GM12864 (cell line): ENCODE data around the gene CACNA2D2.

Experiments used
- DNase-seq: peaks from one replicate; pipeline ENCODE4 v3.0.0-alpha.2; 2011; ENCODE audit warnings: low read depth
- H3K4me3 ChIP-seq: 2 replicates; pipeline ENCODE4 v1.5.1; 2011; ENCODE audit warnings: mild to moderate bottlenecking, low read depth, low read length, control low read depth
- TF ChIP-seq, protein P1 (sequence below): IDR thresholded peaks from 2 replicates; pipeline ENCODE4 v1.5.1; 2011; ENCODE audit warnings: low read depth, mild to moderate bottlenecking, moderate library complexity, low read length, control low read depth, inconsistent platforms; ENCODE audit errors: missing control alignments

The CACNA2D2 gene

DNA sequence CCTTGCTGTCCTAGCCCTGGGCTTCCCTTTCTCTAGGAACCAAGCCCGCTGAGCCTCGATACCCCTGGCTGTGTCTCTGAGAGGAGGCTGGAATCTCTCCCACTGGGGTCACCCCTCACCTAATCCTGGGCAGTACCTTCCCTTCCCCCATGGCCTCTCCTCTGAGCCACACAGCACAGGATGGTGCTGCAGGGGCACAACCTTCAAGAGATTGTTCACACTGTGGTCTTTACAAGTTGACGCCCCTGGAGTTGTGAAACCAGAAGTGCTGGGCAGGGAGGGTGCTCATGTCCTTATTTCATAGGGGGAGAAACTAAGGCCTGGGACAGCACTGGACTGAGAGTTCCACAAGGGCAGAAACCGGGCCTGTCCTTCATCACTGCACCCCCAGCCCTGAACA, 73.2 kb downstream of the CACNA2D2 start:
- no peak for DNase-seq
- H3K4me3 ChIP-seq, result no peak overlapping the region
- TF ChIP-seq, protein P1, sequence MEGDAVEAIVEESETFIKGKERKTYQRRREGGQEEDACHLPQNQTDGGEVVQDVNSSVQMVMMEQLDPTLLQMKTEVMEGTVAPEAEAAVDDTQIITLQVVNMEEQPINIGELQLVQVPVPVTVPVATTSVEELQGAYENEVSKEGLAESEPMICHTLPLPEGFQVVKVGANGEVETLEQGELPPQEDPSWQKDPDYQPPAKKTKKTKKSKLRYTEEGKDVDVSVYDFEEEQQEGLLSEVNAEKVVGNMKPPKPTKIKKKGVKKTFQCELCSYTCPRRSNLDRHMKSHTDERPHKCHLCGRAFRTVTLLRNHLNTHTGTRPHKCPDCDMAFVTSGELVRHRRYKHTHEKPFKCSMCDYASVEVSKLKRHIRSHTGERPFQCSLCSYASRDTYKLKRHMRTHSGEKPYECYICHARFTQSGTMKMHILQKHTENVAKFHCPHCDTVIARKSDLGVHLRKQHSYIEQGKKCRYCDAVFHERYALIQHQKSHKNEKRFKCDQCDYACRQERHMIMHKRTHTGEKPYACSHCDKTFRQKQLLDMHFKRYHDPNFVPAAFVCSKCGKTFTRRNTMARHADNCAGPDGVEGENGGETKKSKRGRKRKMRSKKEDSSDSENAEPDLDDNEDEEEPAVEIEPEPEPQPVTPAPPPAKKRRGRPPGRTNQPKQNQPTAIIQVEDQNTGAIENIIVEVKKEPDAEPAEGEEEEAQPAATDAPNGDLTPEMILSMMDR, result no peak

DNA sequence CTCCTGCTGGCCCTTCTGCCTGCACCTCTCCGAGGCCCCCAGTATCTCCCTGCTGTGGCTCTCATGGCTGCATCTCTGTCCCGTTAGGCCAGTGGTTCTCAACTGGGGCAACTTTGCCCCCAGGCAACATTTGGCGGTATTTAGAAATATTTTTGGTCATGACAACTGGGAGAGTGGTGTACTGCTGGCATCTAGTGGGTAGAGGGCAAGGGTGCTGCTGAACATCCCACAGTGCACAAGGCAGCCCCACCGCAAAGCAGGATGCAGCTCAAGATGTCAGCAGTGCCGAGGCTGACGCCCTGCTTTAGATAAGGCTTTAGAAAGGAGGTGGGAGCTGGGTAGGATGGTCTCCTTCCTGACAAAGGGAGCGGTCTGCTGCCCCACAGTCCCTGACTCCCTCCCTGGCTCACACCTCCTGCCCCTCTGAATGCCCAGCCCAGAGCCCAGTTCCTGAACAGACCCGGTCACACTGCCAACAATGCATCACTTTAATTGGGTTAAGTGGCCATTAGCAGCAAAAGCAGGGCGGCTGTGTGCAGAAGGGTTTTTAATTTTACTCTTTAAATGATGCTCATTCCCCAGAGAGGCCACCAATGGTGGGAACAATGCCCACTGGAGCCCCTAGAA, 75.3 kb downstream of the CACNA2D2 start:
- TF ChIP-seq, protein P1, result no peak
- DNase-seq, result no peak
- H3K4me3 ChIP-seq, result no peak overlapping the region

GRCh38 chr3:50427217-50427616, 76.2 kb downstream of the CACNA2D2 start:
- DNase-seq, result no peak
- TF ChIP-seq, protein P1, result no peak
- H3K4me3 ChIP-seq, result no peak overlapping the region

- TF ChIP-seq, protein P1, result no peak
- no peak for DNase-seq
- H3K4me3 ChIP-seq, result no peak overlapping the region
Observed at GRCh38 chr3:50425911-50426310, 77.5 kb downstream of the CACNA2D2 start.

- no peak overlapping the region for H3K4me3 ChIP-seq
- DNase-seq, result no peak
- TF ChIP-seq, protein P1, result no peak
Observed at GRCh38 chr3:50423543-50423942, 79.9 kb downstream of the CACNA2D2 start.

- TF ChIP-seq, protein P1, result no peak
- H3K4me3 ChIP-seq, result no peak overlapping the region
- DNase-seq, result no peak
Observed at GRCh38 chr3:50422153-50422552, 81.3 kb downstream of the CACNA2D2 start.

DNA sequence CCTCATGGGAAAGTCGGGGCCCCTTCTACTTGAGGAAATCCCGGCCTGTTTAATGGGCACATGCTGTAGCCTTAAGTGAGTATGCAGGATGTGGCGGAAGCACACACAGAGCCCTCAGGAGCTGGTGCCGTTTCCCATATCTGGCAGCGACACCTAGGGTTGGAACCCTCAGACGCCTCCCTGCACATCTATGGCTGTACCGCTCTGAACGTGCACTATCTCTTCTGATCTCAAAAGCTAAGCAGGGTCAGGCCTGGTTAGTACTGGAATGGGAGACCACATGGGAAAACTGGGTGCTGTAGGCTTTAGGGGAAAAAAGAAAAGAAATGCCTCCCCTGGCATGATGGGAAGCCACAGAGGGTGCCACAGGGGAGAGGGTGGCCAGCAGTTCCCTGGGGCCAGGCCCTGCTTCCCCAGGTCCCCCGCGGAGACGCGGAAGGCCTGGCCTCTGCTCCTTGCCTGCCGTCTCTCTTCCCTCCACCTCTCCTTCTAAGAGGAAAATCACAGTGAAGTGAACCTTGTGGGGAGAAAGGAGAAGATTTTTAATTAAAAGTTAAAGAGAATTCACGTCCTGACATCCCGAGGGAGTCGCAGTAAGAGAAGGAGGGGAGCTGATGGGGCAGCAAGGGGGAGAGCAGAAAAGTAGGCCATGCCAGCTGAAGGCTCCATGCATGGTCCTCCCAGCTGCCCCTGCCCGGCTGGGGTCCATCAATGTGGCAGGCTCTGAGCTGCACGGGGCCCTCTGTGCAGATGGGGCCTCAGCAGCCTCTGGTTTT, 83.7 kb downstream of the CACNA2D2 start:
- H3K4me3 ChIP-seq, result no peak overlapping the region
- no peak for DNase-seq
- TF ChIP-seq, protein P1, result no peak
